Measurements from ENCODE around the gene COL6A1.
"Not testable (repeated sequence)": the region's sequence is repeated elsewhere in the genome, so short reads cannot be mapped to it uniquely, and the experiment has no call there.

COL6A1 gene

GRCh38 chr21:45996311-45997204 is 15.0 kb downstream of the COL6A1 start:
- DNase-seq: no peak

GRCh38 chr21:45997205-45997494 is 15.6 kb downstream of the COL6A1 start:
- DNase-seq: no peak

DNA sequence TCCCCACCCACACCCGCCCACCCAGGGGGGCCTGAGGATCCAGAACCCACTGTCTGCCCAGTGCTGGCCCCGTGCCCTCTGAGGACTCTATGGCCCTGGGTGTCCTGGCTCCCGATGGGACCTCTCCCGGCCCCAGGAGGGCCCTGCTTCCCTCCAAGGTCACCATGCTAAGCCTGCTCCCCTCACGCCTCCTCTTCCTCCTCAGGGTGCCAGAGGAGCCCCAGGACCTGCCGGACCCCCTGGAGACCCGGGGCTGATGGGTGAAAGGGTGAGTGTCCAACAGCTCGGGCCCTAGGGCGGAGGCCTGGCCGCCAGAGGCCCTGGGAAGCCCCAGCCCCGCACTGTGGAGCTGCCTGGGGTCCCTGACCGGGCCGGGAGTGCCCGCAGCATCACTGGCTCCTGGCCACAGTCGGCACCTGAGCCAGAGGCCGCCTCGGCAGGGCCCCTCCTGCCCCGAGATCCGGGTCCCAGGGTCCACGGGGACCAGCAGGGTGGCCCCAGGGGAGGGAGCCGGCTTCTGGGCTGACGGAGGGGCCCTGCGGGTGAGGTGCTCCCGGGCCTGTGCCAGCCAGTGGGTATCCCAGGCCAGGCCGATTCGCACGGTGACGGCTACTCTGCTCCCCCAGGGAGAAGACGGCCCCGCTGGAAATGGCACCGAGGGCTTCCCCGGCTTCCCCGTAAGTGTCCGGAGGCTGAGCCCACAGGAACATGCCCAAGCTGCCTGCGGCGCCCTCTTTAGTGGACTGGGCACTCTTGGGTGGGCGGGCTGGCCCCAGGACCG is 16.1 kb downstream of the COL6A1 start:
- no peak for DNase-seq

DNA sequence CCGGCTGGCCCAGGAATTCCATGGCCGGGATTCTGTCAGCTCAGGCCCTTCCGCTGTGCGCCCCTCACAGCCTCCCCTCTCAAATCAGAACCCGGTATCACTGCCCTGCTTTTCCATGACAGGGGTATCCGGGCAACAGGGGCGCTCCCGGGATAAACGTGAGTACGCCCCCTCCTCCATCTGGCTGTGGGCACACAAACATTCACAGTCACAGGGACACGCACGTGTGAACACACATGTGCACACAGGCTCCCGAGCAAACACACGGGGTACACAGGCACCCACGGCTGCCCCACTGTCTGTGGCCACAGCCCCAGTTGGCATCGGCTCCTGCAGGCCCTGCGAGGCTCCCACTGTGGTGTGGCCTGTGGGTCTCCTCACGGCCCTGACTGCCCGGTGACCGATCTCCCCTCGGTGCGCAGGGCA is 16.7 kb downstream of the COL6A1 start:
- DNase-seq: no peak

DNA sequence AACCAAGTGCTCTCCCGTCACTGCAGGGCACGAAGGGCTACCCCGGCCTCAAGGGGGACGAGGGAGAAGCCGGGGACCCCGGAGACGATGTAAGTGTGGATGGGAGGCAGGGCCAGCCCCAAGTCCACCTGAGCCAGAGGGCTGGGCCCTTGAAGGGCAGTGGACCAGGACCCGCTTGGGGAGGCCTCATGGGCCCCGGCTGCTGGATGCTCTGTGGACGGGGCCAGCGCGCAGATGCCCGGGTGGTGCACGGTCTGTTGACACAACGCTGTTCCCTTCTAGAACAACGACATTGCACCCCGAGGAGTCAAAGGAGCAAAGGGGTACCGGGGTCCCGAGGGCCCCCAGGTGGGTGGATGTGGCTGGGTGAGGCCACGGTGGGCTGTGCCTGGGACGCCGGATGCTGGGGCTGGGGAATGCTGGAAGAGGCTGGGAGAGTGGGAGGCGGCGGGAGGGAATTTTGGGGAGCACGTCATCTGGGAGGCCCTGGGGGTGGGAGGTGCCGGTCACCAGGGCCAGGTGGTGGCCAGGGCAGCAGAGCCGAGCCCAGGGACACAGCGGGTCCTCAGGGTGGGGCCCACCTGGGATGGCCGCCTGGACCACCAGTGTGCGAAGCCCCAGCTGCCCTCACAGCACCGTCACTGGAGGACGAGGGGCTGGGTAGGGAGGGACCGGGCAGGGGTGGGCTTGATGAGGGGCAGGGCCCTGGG is 17.5 kb downstream of the COL6A1 start:
- DNase-seq: no peak

DNA sequence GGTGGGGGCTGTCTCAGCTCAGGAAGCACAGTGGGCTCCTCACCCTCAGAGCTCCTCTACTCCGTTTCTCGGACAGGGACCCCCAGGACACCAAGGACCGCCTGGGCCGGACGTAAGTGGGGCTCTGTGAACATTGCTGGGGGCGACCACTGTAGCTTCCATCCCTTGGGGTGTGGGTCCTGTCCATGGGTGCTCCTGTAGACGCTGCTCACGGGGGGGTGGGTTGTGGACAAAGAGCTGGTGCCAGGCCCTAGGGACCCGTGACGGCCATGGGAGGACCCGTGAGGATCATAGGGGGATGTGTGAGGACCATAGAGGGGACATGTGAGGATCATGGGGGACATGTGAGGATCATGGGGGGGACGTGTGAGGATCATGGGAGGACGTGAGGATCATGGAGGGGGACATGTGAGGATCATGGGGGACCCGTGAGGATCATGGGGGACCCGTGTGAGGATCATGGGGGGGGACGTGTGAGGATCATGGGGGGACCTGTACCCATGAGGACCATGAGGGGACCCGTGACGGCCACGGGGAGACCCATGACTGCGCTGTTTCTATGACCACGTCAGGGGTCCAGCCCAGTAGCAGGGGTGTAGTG is 18.1 kb downstream of the COL6A1 start:
- DNase-seq: no peak

DNA sequence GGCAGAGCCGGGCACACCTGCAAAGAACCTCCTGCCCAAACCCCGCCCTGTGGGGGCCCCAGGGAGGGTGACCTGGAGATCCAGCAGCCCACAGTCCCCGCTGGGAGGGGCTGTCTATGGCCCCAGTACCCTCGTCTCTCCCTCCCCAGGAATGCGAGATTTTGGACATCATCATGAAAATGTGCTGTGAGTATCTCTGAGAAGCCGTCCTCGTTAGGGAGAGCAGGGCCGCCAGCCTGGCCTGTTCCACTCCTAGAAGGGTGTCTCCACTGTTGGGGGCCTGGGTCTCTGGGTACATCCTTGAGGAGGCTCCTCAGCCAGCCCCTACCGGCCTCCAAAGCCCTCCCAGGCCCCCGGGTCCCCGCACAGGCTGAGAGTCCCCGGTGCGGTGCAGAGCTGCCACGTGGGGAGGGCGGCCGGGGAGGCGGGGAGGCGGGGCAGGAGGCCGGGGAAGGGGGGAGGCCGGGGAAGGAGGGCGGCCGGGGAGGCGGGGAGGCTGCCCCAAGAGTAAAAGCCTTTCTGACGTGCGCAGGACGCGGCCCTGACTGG is 18.7 kb downstream of the COL6A1 start:
- DNase-seq: no peak

GRCh38 chr21:46000731-46001641 is 19.4 kb downstream of the COL6A1 start:
- no peak for DNase-seq

DNA sequence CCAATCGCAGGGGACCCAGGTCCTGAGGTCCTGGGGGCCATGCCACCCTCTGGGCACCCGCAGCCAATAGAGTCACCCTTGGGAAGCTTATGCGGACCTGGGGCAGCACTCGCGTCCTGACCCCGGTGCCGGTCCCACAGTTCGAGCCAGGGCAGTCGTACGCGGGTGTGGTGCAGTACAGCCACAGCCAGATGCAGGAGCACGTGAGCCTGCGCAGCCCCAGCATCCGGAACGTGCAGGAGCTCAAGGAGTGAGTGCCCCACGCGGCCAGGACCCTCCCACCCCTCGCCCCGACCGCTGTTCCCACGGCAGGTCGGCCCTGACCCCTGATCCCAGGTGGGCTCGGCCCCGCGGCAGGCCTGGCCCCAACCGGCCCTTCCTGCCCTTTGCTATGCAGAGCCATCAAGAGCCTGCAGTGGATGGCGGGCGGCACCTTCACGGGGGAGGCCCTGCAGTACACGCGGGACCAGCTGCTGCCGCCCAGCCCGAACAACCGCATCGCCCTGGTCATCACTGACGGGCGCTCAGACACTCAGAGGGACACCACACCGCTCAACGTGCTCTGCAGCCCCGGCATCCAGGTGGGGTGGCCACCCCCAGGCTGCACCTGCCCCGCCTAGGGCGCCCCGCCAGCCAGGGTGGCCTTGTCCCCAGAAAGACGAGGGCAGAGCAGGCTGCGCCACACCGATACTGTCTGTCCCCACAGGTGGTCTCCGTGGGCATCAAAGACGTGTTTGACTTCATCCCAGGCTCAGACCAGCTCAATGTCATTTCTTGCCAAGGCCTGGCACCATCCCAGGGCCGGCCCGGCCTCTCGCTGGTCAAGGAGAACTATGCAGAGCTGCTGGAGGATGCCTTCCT is 20.5 kb downstream of the COL6A1 start:
- no peak for DNase-seq

GRCh38 chr21:46002841-46003574 is 21.4 kb downstream of the COL6A1 start:
- no peak for DNase-seq

GRCh38 chr21:46003575-46004007 is 22.0 kb downstream of the COL6A1 start:
- no peak for DNase-seq

DNA sequence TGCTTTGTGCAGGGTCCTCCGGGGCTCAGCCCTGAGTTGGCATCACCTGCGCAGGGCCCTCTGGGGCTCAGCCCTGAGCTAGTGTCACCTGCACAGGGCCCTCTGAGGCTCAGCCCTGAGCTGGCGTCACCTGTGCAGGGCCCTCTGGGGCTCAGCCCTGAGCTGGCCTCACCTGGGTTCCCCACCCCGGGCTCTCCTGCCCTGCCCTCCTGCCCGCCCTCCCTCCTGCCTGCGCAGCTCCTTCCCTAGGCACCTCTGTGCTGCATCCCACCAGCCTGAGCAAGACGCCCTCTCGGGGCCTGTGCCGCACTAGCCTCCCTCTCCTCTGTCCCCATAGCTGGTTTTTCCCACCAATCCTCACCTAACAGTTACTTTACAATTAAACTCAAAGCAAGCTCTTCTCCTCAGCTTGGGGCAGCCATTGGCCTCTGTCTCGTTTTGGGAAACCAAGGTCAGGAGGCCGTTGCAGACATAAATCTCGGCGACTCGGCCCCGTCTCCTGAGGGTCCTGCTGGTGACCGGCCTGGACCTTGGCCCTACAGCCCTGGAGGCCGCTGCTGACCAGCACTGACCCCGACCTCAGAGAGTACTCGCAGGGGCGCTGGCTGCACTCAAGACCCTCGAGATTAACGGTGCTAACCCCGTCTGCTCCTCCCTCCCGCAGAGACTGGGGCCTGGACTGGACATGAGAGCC is 22.7 kb downstream of the COL6A1 start:
- no peak for DNase-seq

- DNase-seq: no peak
Observed at GRCh38 chr21:46005081-46005480, 23.5 kb downstream of the COL6A1 start.

- no peak for DNase-seq
Observed at GRCh38 chr21:46005481-46005881, 23.9 kb downstream of the COL6A1 start.

GRCh38 chr21:46005894-46006546 is 24.4 kb downstream of the COL6A1 start:
- not testable (repeated sequence) for DNase-seq

GRCh38 chr21:46006547-46007491 is 25.2 kb downstream of the COL6A1 start:
- DNase-seq: no peak

- DNase-seq: no peak
Observed at GRCh38 chr21:46007492-46007868, 25.9 kb downstream of the COL6A1 start.

Measured in stimulated activated CD4-positive, alpha-beta T cell treated with anti-CD3 and anti-CD28 coated beads, Interleukin-4, amount 100 ng/mL, for 24 hours (primary cell).